T-cell (primary cell): ENCODE measurements around the gene SIRT7. TPM values are rescaled to one million over a fixed set of nuclear protein-coding genes. Genes with fewer than 3 reads are reported as not detected.
A peak's percentile ranks its signal among the peaks of the same experiment; 100 is the strongest.

Source experiments
- ATAC-seq, 4 experiments: fragments of 200-7000 bp in 3 of 4; fragments of 150-1000 bp in 1 of 4; cut with Tn5 transposase; replicated peaks in 1 of 4; 1 replicate in 3 of 4; 2 replicates in 1 of 4; pipeline ENCODE4 v1.10.0; 2021; ENCODE audit warnings: moderate library complexity in 3 of 4, mild to moderate bottlenecking in 2 of 4, moderate number of reproducible peaks in 1 of 4
- CTCF ChIA-PET, 2 donors: fragments of 300-600 bp; sonication (Branson Sonifier 250); formaldehyde crosslinking; loops; one replicate each; lab custom pipeline; 2022; ENCODE audit warnings: antibody characterized with exemption in 2 of 2; lab: Charles Lee
- POLR2A ChIA-PET, 2 donors: fragments of 300-600 bp; sonication (Branson Sonifier 250); formaldehyde crosslinking; loops; one replicate each; lab custom pipeline; 2022; ENCODE audit warnings: antibody characterized with exemption in 2 of 2; lab: Charles Lee
- DNase-seq, 35 experiments: peaks; one replicate each; pipeline versions ENCODE4 v3.0.0 to v3.0.0-alpha.2; 2013 to 2023
- H3K27ac ChIP-seq: one replicate; pipeline ENCODE4 v1.5.1; 2013; ENCODE audit warnings: low read length
- H3K27me3 ChIP-seq, 2 experiments: replicated peaks in 1 of 2; 1 replicate in 1 of 2; 2 replicates in 1 of 2; pipeline versions ENCODE4 v1.6.1 to v1.7.0; 2013; ENCODE audit warnings: low read length in 1 of 2, mixed read lengths in 1 of 2; ENCODE audit not compliant: control insufficient read depth in 2 of 2, insufficient read depth in 2 of 2; ENCODE audit errors: extremely low read depth in 1 of 2
- H3K36me3 ChIP-seq, 2 donors: 1 replicate in 1 of 2; 2 replicates in 1 of 2; pipeline versions ENCODE4 v1.6.1 to v1.7.0; 2013; ENCODE audit warnings: low read length in 1 of 2; ENCODE audit not compliant: control insufficient read depth in 2 of 2, insufficient read depth in 1 of 2; ENCODE audit errors: extremely low read depth in 1 of 2
- H3K4me1 ChIP-seq, 2 experiments: 1 replicate in 1 of 2; 2 replicates in 1 of 2; pipeline versions ENCODE4 v1.6.1 to v1.7.0; 2013; ENCODE audit warnings: low read length in 2 of 2, mixed read lengths in 1 of 2; ENCODE audit not compliant: insufficient read depth in 2 of 2, control insufficient read depth in 1 of 2; ENCODE audit errors: extremely low read depth in 1 of 2
- H3K4me3 ChIP-seq, 2 donors: 1 replicate in 1 of 2; 2 replicates in 1 of 2; pipeline versions ENCODE4 v1.5.1 to v1.7.0; 2013; ENCODE audit warnings: mild to moderate bottlenecking in 2 of 2, low read length in 1 of 2, moderate library complexity in 1 of 2; ENCODE audit not compliant: control insufficient read depth in 1 of 2; ENCODE audit errors: extremely low read depth in 1 of 2
- H3K9me3 ChIP-seq: 2 replicates; pipeline ENCODE4 v1.7.0; 2013
- H3K27ac Mint-ChIP-seq, 2 donors: one replicate each; pipeline ENCODE4 v1.8.0; 2020 to 2021; ENCODE audit warnings: mild to moderate bottlenecking in 2 of 2, mixed read lengths in 2 of 2
- H3K27me3 Mint-ChIP-seq, 2 donors: one replicate each; pipeline ENCODE4 v1.8.0; 2021 to 2022; ENCODE audit warnings: mixed read lengths in 2 of 2
- H3K36me3 Mint-ChIP-seq: one replicate; pipeline ENCODE4 v1.8.0; 2021; ENCODE audit warnings: mixed read lengths
- H3K4me1 Mint-ChIP-seq, 3 donors: one replicate each; pipeline ENCODE4 v1.8.0; 2020 to 2022; ENCODE audit warnings: mixed read lengths in 3 of 3, mild to moderate bottlenecking in 1 of 3
- H3K4me3 Mint-ChIP-seq, 3 donors: one replicate each; pipeline ENCODE4 v1.8.0; 2020 to 2022; ENCODE audit warnings: mild to moderate bottlenecking in 3 of 3, mixed read lengths in 3 of 3, moderate library complexity in 3 of 3
- H3K9me3 Mint-ChIP-seq, 3 donors: one replicate each; pipeline ENCODE4 v1.8.0; 2020 to 2022; ENCODE audit warnings: mixed read lengths in 3 of 3
- WGBS: methylation state at CpG from one replicate; pipeline ENCODE4 v1.1.5; 2013; ENCODE audit warnings: missing lambda C conversion rate; ENCODE audit not compliant: insufficient coverage; 5-methylcytosine and 5-hydroxymethylcytosine counted together
- total RNA-seq, 35 experiments: library from RNA in 6 of 35; stranded (reverse) in 6 of 35; fragments of 120-200 nt in 1 of 35; gene quantifications; one replicate each; pipeline versions ENCODE4 v1.2.1 to v1.2.4 and lab custom pipeline; 2013 to 2026

The SIRT7 gene
- total RNA-seq, 5 donors from 2014 or later (not counting 1 experiment from before 2014, with no cell fraction given), result 54.3 to 96.2 (median 77.4) TPM

GRCh38 chr17:81961521-81962498 is 43.8 kb upstream of the SIRT7 start:
- ChIA-PET POLR2A (no interaction called here), CTCF (no interaction called here)
- H3K36me3 ChIP-seq, result no peaks in the 10 kb centered on the region
- DNase-seq (no peak), ATAC-seq (peak in 1 of 4 experiments; percentile 3)
- peak overlapping the region; percentile 21 to 37 (median 30) for H3K4me3 Mint-ChIP-seq
- no peak overlapping the region for H3K27ac ChIP-seq
- H3K9me3 Mint-ChIP-seq, result no peaks in the 10 kb centered on the region
- 24% methylated on average over 74 of the region's 82 CpGs for WGBS
- peaks cover 0 to 16% (median 6%) of the 10 kb centered on the region in 3 donors for H3K4me1 Mint-ChIP-seq
- peaks cover 6 to 40% of the 10 kb centered on the region in 2 experiments for H3K4me1 ChIP-seq
- H3K36me3 Mint-ChIP-seq, result no peaks in the 10 kb centered on the region
- no peak overlapping the region for H3K27ac Mint-ChIP-seq
- peaks cover 5 to 68% of the 10 kb centered on the region in 2 experiments for H3K27me3 ChIP-seq
- H3K9me3 ChIP-seq, result no peaks in the 10 kb centered on the region
- peak overlapping the region in 1 of 2 donors; percentile 5 for H3K4me3 ChIP-seq
- H3K27me3 Mint-ChIP-seq, result peaks cover 0 to 36% of the 10 kb centered on the region in 2 donors

DNA sequence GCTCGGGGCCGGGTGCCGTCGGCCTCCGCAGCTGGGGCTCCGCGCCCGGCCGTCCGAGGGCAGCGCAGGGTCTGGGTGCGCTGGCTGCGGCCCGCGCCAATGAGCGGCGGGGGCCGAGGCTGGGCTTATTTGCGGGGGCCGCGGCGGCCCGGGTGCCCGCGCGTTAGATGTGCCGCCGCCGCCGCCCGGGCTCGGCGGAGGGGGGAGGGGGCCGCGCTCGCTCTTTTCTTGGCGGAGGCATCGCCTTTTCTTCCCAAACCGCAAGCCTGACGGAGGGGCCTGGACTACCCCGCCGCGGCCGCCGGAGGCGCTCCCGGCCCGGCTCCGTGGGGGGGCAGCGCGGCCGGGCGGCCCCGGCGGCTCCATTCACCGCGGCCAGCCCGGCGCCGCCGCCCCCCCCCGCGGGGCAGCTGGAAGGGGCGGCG is 43.1 kb upstream of the SIRT7 start, which contains the start of gene NOTUM:
NOTUM (minus strand) TSS at position 101 of the 425 bp plus-strand sequence. CDS start 278 bp downstream, outside the sequence.
- Histone ChIP-seq H3K4me3 (peak within 1 kb of the TSS; percentile 21 to 44), H3K27ac (no peak within 1 kb of the TSS), H3K4me1 (peaks cover 6 to 33% of the 10 kb centered on the region in 2 experiments), H3K27me3 (peaks cover 5 to 69% of the 10 kb centered on the region in 2 experiments), H3K36me3 (no peaks in the 10 kb centered on the region), H3K9me3 (no peaks in the 10 kb centered on the region)
- Mint-ChIP-seq H3K4me1 (peaks cover 0 to 13% (median 3%) of the 10 kb centered on the region in 3 donors), H3K36me3 (no peaks in the 10 kb centered on the region), H3K9me3 (no peaks in the 10 kb centered on the region), H3K27ac (no peak within 1 kb of the TSS), H3K4me3 (peak within 1 kb of the TSS in 2 of 3 donors; percentile 21 to 30), H3K27me3 (peaks cover 0 to 36% of the 10 kb centered on the region in 2 donors)
- ChIA-PET POLR2A (no interaction called here), CTCF (no interaction called here)
- WGBS, result under 1% methylated on average over 64 of the region's 65 CpGs
- ATAC-seq (peak in 1 of 4 experiments; percentile 10), DNase-seq (peak in 2 of 35 experiments; percentile 23 to 49)

DNA sequence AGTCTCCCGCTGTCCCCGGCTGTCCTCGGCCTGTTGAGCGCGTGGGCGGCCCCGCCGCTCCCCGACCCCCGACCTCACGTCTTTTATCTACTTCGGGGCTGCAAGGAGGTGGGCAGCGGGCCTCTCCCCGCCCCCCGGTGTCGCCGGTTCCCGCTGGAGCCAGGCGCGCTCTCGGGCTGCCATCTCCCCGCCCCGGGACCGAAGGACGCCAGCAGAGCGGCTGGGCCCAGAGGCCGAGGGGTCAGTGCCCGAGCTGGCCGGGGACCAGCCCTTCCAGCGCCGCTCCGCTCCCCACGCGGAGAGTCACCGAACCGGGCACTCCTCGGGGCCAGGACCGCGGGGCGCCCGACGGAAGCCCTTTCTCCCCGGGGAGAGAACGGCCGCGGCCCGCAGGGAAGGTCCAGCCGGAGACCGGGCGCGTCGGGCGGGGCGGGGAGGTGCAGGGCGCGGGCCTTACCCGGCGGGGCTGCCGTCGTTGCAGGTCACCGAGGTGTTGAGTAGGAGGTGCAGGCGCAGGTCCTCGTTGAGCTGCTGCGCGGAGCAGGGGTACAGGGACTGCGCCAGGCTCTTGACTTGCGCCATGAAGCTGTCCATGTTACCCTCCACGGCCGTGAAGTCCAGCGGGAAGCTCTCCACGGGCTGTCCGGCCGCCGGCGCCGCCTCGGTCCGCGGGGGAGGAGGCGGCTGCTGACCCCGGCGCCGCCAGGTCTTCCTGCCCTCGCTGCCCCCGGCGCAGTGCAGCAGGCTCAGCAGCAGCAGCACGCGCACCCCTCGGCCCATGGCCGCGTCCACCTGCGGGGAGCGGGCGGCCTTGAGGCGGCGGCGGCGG is 42.4 kb upstream of the SIRT7 start:
- Histone ChIP-seq H3K9me3 (no peaks in the 10 kb centered on the region), H3K27ac (no peak overlapping the region), H3K4me3 (peak overlapping the region; percentile 21 to 44), H3K36me3 (no peaks in the 10 kb centered on the region), H3K4me1 (peaks cover 6 to 33% of the 10 kb centered on the region in 2 experiments), H3K27me3 (peaks cover 5 to 70% of the 10 kb centered on the region in 2 experiments)
- ATAC-seq (peak in 1 of 4 experiments; percentile 3), DNase-seq (peak in 1 of 35 experiments; percentile 18)
- CTCF ChIA-PET, result interaction anchor here (0.6 to 2.0 kb wide), 6 partner anchors 14 to 337 kb away, joined by 4 to 26 read pairs (median 4); partner anchors contain the start of genes CENPX (in 2 of the 2), DCXR (in 1 of the 2) and LRRC45 (in 1 of the 2)
- Mint-ChIP-seq H3K9me3 (no peaks in the 10 kb centered on the region), H3K36me3 (no peaks in the 10 kb centered on the region), H3K4me3 (peak overlapping the region in 1 of 3 donors; percentile 4), H3K4me1 (peaks cover 0 to 13% (median 0%) of the 10 kb centered on the region in 3 donors), H3K27ac (no peak overlapping the region), H3K27me3 (peaks cover 0 to 36% of the 10 kb centered on the region in 2 donors)
- WGBS, result 5% methylated on average over 88 of the region's 98 CpGs
- POLR2A ChIA-PET, result no interaction called here

GRCh38 chr17:81959362-81960129 is 41.6 kb upstream of the SIRT7 start:
- no peaks in the 10 kb centered on the region for H3K9me3 Mint-ChIP-seq
- Histone ChIP-seq H3K9me3 (no peaks in the 10 kb centered on the region), H3K4me1 (peaks cover 6 to 33% of the 10 kb centered on the region in 2 experiments), H3K27ac (no peak overlapping the region), H3K36me3 (no peaks in the 10 kb centered on the region), H3K27me3 (peaks cover 5 to 75% of the 10 kb centered on the region in 2 experiments), H3K4me3 (peak overlapping the region; percentile 21 to 38)
- POLR2A ChIA-PET, result no interaction called here
- CTCF ChIA-PET, result interaction anchor here (0.6 to 2.0 kb wide), 9 partner anchors 15 to 338 kb away, joined by 3 to 26 read pairs (median 4); partner anchors contain the start of genes CENPX (in 2 of the 2), DCXR (in 1 of the 2) and LRRC45 (in 1 of the 2)
- H3K27me3 Mint-ChIP-seq, result peaks cover 0 to 37% of the 10 kb centered on the region in 2 donors
- no peaks in the 10 kb centered on the region for H3K36me3 Mint-ChIP-seq
- peak; percentile 93 to 97 (median 95) for ATAC-seq
- peaks cover 0 to 11% (median 0%) of the 10 kb centered on the region in 3 donors for H3K4me1 Mint-ChIP-seq
- H3K4me3 Mint-ChIP-seq, result peak overlapping the region in 2 of 3 donors; percentile 59 to 72
- peak; percentile 45 to 95 (median 76) for DNase-seq
- no peak overlapping the region for H3K27ac Mint-ChIP-seq
- WGBS, result 1% methylated on average over 112 of the region's 112 CpGs

DNA sequence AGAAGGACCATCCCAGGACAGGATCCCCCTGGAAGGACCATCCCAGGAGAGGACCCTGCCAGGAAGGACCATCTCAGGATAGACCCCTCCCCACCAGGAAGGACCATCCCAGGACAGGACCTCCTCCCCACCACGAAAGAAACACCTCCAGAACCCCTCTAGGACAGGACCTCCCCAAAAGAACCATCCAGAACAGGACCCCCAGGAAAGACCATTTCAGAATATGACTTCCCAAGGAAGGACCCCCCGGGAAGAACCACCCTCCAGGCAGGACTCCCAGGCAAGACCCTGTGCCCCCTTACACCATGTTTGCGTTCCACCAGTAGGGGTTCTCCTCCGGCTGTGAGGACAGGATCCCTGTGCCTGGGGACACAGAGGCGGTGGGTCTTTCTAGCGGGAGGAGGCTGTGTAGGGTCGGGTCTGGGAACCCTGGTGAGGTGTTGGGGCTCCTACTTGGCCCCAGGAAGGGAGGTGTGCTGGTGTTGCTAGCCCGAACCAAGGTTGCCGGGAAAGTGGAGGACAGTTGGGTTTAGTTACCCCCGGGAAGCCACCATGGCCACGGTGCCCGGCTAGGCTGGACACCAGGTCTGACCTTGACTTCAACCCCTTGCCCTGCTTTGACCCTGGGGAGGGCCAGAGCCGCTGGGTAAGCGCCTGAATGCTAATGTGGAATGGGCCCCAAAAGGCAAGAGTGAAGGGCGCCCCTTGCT is 40.8 kb upstream of the SIRT7 start:
- WGBS, result 72% methylated on average over 13 of the region's 15 CpGs
- peaks cover 5 to 76% of the 10 kb centered on the region in 2 experiments for H3K27me3 ChIP-seq
- no peaks in the 10 kb centered on the region for H3K36me3 Mint-ChIP-seq
- no peaks in the 10 kb centered on the region for H3K9me3 Mint-ChIP-seq
- ATAC-seq (no peak), DNase-seq (no peak)
- H3K27me3 Mint-ChIP-seq, result peaks cover 0 to 30% of the 10 kb centered on the region in 2 donors
- no peak overlapping the region for H3K27ac ChIP-seq
- POLR2A ChIA-PET, result no interaction called here
- no peaks in the 10 kb centered on the region for H3K9me3 ChIP-seq
- peak overlapping the region in 1 of 2 donors; percentile 38 for H3K4me3 ChIP-seq
- H3K4me1 Mint-ChIP-seq, result peaks cover 0 to 10% (median 0%) of the 10 kb centered on the region in 3 donors
- peaks cover 6 to 30% of the 10 kb centered on the region in 2 experiments for H3K4me1 ChIP-seq
- CTCF ChIA-PET, result interaction anchor here (0.6 to 2.0 kb wide), 6 partner anchors 16 to 339 kb away, joined by 4 to 26 read pairs (median 4); partner anchors contain the start of genes CENPX (in 2 of the 2), DCXR (in 1 of the 2) and LRRC45 (in 1 of the 2)
- H3K4me3 Mint-ChIP-seq, result peak overlapping the region; percentile 51 to 72 (median 59)
- no peaks in the 10 kb centered on the region for H3K36me3 ChIP-seq
- H3K27ac Mint-ChIP-seq, result no peak overlapping the region
